22Rv1 (cell line): ENCODE measurements around the gene TLE1.

Experiments
- CTCF ChIP-seq: fragments of 450-650 bp; IDR thresholded peaks from 2 replicates; pipeline ENCODE4 v1.5.1; 2017; ENCODE audit warnings: mild to moderate bottlenecking
- ZFX ChIP-seq: fragments of 450-650 bp; IDR thresholded peaks from 2 replicates; pipeline ENCODE4 v1.6.1; 2017; ENCODE audit warnings: antibody characterized with exemption, borderline replicate concordance

GRCh38 chr9:81536242-81537025, 152.9 kb downstream of the TLE1 start:
- TF ChIP-seq CTCF (no peak), ZFX (no peak)
